HG03025 (cell line): ENCODE data around the gene SSB.
"Not testable (repeated sequence)": the region's sequence is repeated elsewhere in the genome, so short reads cannot be mapped to it uniquely, and the experiment has no call there.

Experiments used
- ATAC-seq: cut with Tn5 transposase; IDR thresholded peaks from one replicate; pipeline ENCODE4 v1.9.1; 2021; ENCODE audit warnings: mild to moderate bottlenecking, moderate library complexity; ENCODE audit not compliant: unreplicated experiment, low FRiP score

The SSB gene

GRCh38 chr2:169798718-169799592 lies at the start of gene SSB:
Gene SSB, plus strand, starts transcription at chr2:169798871. Its CDS starts 2,090 bp downstream, at chr2:169800961.
- ATAC-seq = peak; percentile 96

DNA sequence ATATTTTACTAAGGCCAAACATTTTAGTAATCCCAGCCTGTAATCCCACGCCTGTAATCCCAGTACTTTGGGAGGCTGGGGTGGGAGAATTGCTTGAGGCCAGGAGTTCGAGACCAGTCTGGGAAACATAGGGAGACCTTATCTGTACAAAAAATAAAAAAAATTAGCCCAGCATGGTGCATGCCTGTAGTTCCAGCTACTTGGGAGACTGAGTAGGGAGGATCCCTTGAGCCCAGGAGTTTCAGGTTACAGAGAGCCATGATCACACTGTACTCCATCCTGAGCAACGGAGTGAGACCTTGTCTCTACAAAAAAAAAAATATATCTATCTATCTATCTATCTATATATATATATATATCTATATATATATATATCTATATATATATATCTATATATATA lies 45.9 kb upstream of the SSB start:
- no peak for ATAC-seq

- no peak for ATAC-seq
Measured at GRCh38 chr2:169755083-169755870, 43.4 kb upstream of the SSB start.

DNA sequence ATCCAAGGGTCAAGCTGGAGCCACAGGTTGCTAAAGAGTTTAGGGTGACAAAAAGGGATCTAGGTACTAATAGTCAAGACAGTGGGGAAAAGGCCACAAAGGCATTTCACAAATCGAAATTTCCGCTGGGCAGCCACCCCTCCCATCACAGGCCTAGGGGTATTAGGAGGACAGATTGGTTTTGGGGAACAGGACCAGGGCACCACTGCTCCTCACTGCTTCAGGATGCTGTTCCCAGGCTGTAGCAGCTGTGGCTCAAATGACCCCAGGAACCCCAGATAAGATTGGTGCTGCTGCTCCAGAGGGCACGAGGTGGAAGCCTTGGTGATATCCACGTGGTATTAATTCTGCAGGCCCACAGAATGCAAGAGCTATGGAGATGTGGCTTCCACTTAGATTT lies 42.3 kb upstream of the SSB start:
- no peak for ATAC-seq

DNA sequence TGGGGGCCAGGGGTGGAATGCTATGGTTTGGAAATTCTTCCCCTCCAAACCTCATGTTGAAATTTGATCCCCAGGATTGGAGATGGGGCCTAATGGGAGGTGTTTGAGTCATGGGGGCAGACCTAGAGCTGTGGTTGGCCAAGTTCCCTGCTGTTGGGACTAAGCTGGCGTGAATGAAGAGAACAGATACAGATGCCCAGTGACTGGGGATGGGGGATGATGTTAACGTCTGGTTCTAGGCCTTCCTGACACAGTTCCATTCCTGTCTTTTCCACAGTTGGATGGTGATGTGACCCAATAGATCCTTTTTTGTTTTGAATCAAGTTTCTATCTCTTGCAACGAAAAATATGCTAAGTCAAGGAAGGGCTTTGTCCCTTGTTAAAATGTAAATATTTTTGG lies 41.3 kb upstream of the SSB start:
- no peak for ATAC-seq

DNA sequence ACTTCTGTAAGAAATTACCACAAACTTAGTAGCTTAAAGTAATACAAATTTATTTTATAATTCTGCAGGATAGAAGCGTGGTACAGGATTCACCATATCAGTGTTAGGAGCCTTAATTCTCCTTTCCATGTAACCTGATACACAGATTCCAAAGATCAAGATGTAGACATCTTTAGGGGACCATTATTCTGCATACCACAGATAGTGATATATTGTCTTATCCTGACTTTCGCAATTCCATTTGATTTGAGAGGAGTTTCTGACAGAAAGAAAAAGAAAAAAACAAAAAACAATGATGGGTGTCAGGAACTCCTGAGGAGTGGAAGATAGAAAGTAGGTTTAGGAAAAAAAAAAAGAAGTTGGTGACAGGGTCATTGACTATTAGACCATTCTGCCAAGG lies 40.9 kb upstream of the SSB start:
- ATAC-seq = no peak

GRCh38 chr2:169759987-169760386 lies 38.7 kb upstream of the SSB start:
- no peak for ATAC-seq

DNA sequence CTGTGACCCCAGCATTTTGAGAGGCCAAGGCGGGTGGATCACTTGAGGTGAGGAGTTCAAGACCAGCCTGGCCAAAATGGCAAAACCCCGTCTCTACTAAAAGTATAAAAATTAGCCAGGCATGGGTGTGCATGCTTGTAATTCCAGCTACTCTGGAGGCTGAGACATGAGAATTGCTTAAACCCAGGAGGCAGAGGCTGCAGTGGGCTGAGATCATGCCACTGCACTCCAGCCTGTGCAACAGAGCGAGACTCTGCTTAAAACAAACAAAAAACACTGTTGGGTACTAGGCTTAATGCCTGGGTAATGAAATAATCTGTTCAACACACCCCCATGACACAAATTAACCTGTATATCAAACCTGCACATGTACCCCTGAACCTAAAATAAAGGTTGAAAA lies 37.9 kb upstream of the SSB start:
- ATAC-seq = not testable (repeated sequence)

DNA sequence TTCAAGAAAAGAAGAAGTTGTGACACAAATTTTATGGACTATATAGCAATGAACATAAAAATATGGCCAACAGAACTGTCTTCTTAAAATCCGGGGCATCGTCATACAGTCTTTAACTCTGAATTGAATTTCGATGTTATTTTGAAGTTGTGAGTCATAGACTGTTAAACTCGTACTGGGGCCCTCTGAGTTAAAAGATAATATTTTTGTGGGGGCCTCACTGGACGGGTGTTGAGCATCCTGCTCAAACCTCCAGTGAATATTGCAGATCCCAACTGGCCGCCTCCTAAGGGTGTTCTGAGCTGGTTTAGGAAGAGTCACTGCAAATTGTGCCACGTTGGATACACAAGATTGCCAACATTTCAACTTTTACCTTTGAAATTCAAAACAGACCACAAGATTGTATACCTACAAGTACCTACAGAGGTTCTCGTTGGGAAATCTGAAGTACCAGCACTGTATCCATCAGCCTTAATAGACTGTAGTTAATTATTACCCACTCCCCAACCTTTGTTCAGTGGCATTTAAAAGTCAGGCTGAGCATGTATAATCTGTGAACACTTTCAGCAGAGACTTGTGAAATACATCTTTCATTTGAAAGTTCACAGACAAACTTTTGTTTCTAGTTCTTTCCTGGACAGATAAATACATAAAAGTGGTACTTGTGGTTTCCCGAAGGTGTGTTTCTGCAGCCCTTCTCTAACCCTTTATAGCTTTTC lies 37.3 kb upstream of the SSB start:
- ATAC-seq = no peak

GRCh38 chr2:169761970-169762292 lies 36.7 kb upstream of the SSB start:
- ATAC-seq = no peak

DNA sequence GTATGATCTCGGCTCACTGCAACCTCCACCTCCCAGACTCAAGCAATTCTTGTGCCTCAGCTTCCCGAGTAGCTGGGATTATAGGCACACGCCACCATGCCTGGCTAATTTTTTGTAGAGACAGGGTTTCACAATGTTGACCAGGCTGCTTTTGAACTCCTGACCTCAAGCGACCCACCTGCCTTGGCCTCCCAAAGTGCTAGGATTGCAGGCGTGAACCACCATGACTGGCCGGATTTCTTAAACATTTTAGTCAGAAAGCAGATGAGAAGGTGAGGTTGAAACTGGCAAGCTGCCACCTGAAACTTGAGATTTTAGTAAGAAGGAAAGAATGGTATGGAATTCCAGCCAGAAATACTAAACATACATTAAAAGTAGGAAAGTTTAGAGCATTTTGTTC lies 33.1 kb upstream of the SSB start:
- no peak for ATAC-seq

GRCh38 chr2:169767243-169767888 lies 31.3 kb upstream of the SSB start:
- ATAC-seq = no peak

DNA sequence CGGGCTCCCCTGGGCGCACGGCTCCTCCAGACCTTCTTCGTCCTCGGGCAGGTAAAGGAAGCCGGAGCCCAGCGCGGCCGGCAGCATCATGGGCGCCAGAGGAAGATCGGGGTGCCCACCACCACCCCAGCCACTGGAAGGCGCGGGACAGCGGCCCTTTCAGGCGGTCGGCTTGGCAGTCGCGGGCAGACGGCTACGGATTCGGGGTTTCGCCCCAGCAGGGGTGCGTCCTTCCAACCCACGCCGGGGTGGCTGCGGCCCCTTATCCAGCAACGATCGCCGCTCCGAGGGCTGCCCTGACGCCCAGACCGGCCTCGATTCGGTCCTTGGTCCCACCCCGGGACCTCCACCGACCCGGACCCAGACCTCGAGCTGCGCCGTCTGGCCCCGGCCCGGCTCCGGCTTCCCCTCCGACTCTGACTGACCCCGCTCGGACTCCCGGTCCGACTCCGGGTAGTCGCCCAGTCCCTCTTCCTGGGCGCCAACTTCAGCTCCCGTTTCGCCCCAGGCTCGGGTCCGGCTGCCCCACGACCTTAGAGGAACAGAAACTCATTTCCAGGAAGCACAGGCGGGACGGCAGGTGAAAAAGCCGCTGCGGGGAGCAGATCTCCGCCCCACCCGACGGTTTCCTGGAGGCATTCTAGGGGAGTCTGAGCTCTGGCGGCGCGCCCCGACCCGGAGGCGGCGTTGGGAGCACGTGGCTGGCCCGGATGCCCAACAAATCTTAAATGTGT lies 30.2 kb upstream of the SSB start:
- ATAC-seq = no peak

GRCh38 chr2:169771021-169771420 lies 27.6 kb upstream of the SSB start:
- ATAC-seq = no peak

- ATAC-seq = no peak
Measured at GRCh38 chr2:169771612-169772011, 27.1 kb upstream of the SSB start.

- ATAC-seq = no peak
Measured at GRCh38 chr2:169772651-169773050, 26.0 kb upstream of the SSB start.

DNA sequence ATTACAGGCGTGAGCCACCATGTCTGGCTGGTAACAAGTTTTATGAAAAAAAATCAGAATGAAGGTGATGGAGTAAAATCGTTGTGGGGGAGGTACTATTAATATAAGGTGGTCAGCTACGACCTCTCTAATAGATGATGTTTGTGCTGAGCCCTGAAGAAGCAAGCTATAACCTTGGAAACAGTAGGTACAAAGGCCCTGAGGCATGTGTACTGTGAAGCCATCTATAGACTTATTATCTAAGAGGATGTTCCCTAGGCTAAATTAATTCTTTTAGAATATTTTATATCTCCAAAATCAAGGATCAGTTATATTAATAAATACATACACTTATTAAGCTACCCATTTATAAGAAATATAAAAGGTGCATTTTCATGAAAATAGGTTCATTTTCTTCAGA lies 23.3 kb upstream of the SSB start:
- ATAC-seq = no peak

GRCh38 chr2:169775765-169776164 lies 22.9 kb upstream of the SSB start:
- ATAC-seq = no peak

- no peak for ATAC-seq
Measured at GRCh38 chr2:169776252-169776761, 22.4 kb upstream of the SSB start.

- ATAC-seq = no peak
Measured at GRCh38 chr2:169778446-169778845, 20.2 kb upstream of the SSB start.
